Keratinocyte (primary cell): ENCODE measurements around the gene KLHL3. TPM values are rescaled to one million over a fixed set of nuclear protein-coding genes. Genes with fewer than 3 reads are reported as not detected.

Experiments
- DNase-seq: peaks from one replicate; pipeline ENCODE4 v3.0.0-alpha.2; 2011; ENCODE audit warnings: low read depth, missing footprints, low spot score
- FAIRE-seq: peaks from 2 replicates; lab custom pipeline; 2011; peaks lifted over from hg19 to GRCh38; lab: Jason Lieb, UNC
- H2AFZ ChIP-seq: 2 replicates; pipeline ENCODE4 v1.6.0; 2012; ENCODE audit warnings: low read length, control low read depth, inconsistent platforms; ENCODE audit not compliant: control insufficient read depth
- H3K27ac ChIP-seq: 2 replicates; pipeline ENCODE4 v1.5.1; 2011; ENCODE audit warnings: low read length; ENCODE audit not compliant: control insufficient read depth, insufficient read depth
- H3K27me3 ChIP-seq: 3 replicates; pipeline ENCODE4 v1.6.0; 2011; ENCODE audit warnings: low read length; ENCODE audit not compliant: control insufficient read depth, insufficient read depth; ENCODE audit errors: extremely low read depth
- H3K36me3 ChIP-seq, 2 experiments: 2 replicates in 1 of 2; 3 replicates in 1 of 2; pipeline ENCODE4 v1.5.1; 2011; ENCODE audit warnings: low read length in 2 of 2, mild to moderate bottlenecking in 1 of 2; ENCODE audit not compliant: control insufficient read depth in 2 of 2, insufficient read depth in 2 of 2; ENCODE audit errors: extremely low read depth in 1 of 2
- H3K4me1 ChIP-seq: 3 replicates; pipeline ENCODE4 v1.5.1; 2011; ENCODE audit warnings: low read length; ENCODE audit not compliant: control insufficient read depth, insufficient read depth; ENCODE audit errors: extremely low read depth
- H3K4me2 ChIP-seq: 3 replicates; pipeline ENCODE4 v1.6.0; 2011; ENCODE audit warnings: low read depth, low read length; ENCODE audit not compliant: control insufficient read depth, insufficient read depth; ENCODE audit errors: extremely low read depth
- H3K4me3 ChIP-seq, 3 experiments: fragments of 200-600 bp in 1 of 3; sonication (generic) in 1 of 3; 2 replicates in 2 of 3; 3 replicates in 1 of 3; pipeline ENCODE4 v1.5.1; 2011 to 2016; ENCODE audit warnings: low read length in 3 of 3, mild to moderate bottlenecking in 3 of 3, control low read depth in 2 of 3, inconsistent platforms in 1 of 3, low read depth in 1 of 3, mixed read lengths in 1 of 3, mixed run types in 1 of 3, moderate library complexity in 1 of 3; ENCODE audit not compliant: control insufficient read depth in 2 of 3, insufficient read depth in 2 of 3; ENCODE audit errors: extremely low read depth in 1 of 3
- H3K79me2 ChIP-seq: 2 replicates; pipeline ENCODE4 v1.6.0; 2012; ENCODE audit warnings: low read length; ENCODE audit not compliant: control insufficient read depth, insufficient read depth
- H3K9ac ChIP-seq: 3 replicates; pipeline ENCODE4 v1.6.0; 2011; ENCODE audit warnings: low read length; ENCODE audit not compliant: control insufficient read depth, insufficient read depth; ENCODE audit errors: extremely low read depth
- H3K9me1 ChIP-seq: 3 replicates; pipeline ENCODE4 v1.6.0; 2011; ENCODE audit warnings: low read length; ENCODE audit not compliant: control insufficient read depth, insufficient read depth; ENCODE audit errors: extremely low read depth
- H3K9me3 ChIP-seq: 2 replicates; pipeline ENCODE4 v1.5.1; 2012; ENCODE audit warnings: low read depth, low read length; ENCODE audit not compliant: control insufficient read depth
- H4K20me1 ChIP-seq: 3 replicates; pipeline ENCODE4 v1.6.0; 2011; ENCODE audit warnings: low read length; ENCODE audit not compliant: control insufficient read depth, insufficient read depth; ENCODE audit errors: extremely low read depth
- CTCF ChIP-seq, 3 experiments: IDR thresholded peaks in 1 of 3; conservative IDR thresholded peaks in 1 of 3; optimal IDR thresholded peaks in 1 of 3; 2 replicates in 2 of 3; 3 replicates in 1 of 3; pipeline versions ENCODE3 to v1.5.1; 2011; ENCODE audit warnings: low read length in 3 of 3, mild to moderate bottlenecking in 3 of 3, moderate library complexity in 2 of 3, control low read depth in 1 of 3, inconsistent platforms in 1 of 3; ENCODE audit not compliant: insufficient read depth in 2 of 3; ENCODE audit errors: extremely low read depth in 1 of 3
- EZH2 ChIP-seq: IDR thresholded peaks from one replicate; pipeline ENCODE4 v1.6.1; 2012; ENCODE audit warnings: inconsistent platforms, mild to moderate bottlenecking, low read length, moderate library complexity
- dilution Hi-C: fragments of 300-500 bp; cut with MboI; formaldehyde crosslinking; loops from one replicate; pipeline ENCODE4 v1.7.0; 2020; ENCODE audit warnings: low sequenced_read_pairs; ENCODE audit not compliant: extremely low pct_ligation_motif_present
- polyA plus RNA-seq, 5 experiments: library from polyadenylated mRNA; depleted of rRNA in 3 of 5; stranded (reverse) in 3 of 5; stranded (forward) in 1 of 5; unstranded in 1 of 5; fragments of >200 nt; gene quantifications; 1 replicate in 1 of 5; 2 replicates in 3 of 5; 3 replicates in 1 of 5; pipeline versions ENCODE4 v1.2.1 to v1.2.3, GENCODE V29; 2011 to 2012; ENCODE audit warnings: missing spikeins in 2 of 5, low read depth in 1 of 5, low replicate concordance in 1 of 5

KLHL3 gene
- polyA plus RNA-seq, 1 donor (not counting 4 experiments of a cell fraction or from before 2014, with no cell fraction given): 2.5 TPM

GRCh38 chr5:137642091-137642490, 93.8 kb downstream of the KLHL3 start:
- no peak for TF ChIP-seq EZH2
- TF ChIP-seq CTCF (optimal IDR thresholded peaks at IDR 0.05 in 1 of 3, IDR thresholded peaks at IDR 0.05 in 1 of 3, conservative IDR thresholded peaks at IDR 0.05 in 1 of 3; ENCODE audit: extremely low read depth in 1 of 3, insufficient read depth in 2 of 3, low read length in 3 of 3): no peak
- Histone ChIP-seq H2AFZ (no peak overlapping the region), H4K20me1 (no peaks in the 10 kb centered on the region), H3K79me2 (no peaks in the 10 kb centered on the region), H3K4me3 (no peak overlapping the region), H3K9me3 (no peaks in the 10 kb centered on the region), H3K36me3 (no peaks in the 10 kb centered on the region), H3K4me1 (no peaks in the 10 kb centered on the region), H3K9ac (no peak overlapping the region), H3K27ac (no peak overlapping the region), H3K9me1 (no peaks in the 10 kb centered on the region), H3K4me2 (no peak overlapping the region), H3K27me3 (no peaks in the 10 kb centered on the region)
- no peak for FAIRE-seq
- dilution Hi-C loops: no loop called here
- no peak for DNase-seq

- no peak overlapping the region for H2AFZ ChIP-seq
- H3K27ac ChIP-seq: no peak overlapping the region
- no peaks in the 10 kb centered on the region for H3K79me2 ChIP-seq
- FAIRE-seq (no peak), DNase-seq (no peak)
- H3K27me3 ChIP-seq: no peaks in the 10 kb centered on the region
- H3K4me2 ChIP-seq: no peak overlapping the region
- no peak overlapping the region for H3K9ac ChIP-seq
- no peak overlapping the region for H3K4me3 ChIP-seq
- H4K20me1 ChIP-seq: no peaks in the 10 kb centered on the region
- no peaks in the 10 kb centered on the region for H3K9me1 ChIP-seq
- no peaks in the 10 kb centered on the region for H3K4me1 ChIP-seq
- H3K9me3 ChIP-seq: no peaks in the 10 kb centered on the region
- dilution Hi-C loops: no loop called here
- TF ChIP-seq EZH2 (no peak), CTCF (optimal IDR thresholded peaks at IDR 0.05 in 1 of 3, IDR thresholded peaks at IDR 0.05 in 1 of 3, conservative IDR thresholded peaks at IDR 0.05 in 1 of 3; ENCODE audit: extremely low read depth in 1 of 3, insufficient read depth in 2 of 3, low read length in 3 of 3) (no peak)
- no peaks in the 10 kb centered on the region for H3K36me3 ChIP-seq
These were observed 94.7 kb downstream of the KLHL3 start for GRCh38 chr5:137641148-137641547.
